Thyroid gland (tissue), 4 donors: ENCODE results near the gene WDR36.

Source experiments
- POLR2A ChIP-seq, 2 donors: fragments of 450-650 bp; IDR thresholded peaks; one replicate each; pipeline ENCODE4 v1.6.1; 2017; ENCODE audit warnings: antibody characterized with exemption in 2 of 2, mild to moderate bottlenecking in 2 of 2, moderate library complexity in 1 of 2
- TF ChIP-seq, protein P1 (sequence below), 6 experiments: fragments of 200-600 bp in 3 of 6; fragments of 450-650 bp in 3 of 6; sonication (generic) in 3 of 6; IDR thresholded peaks; one replicate each; pipeline ENCODE4 v1.5.1; 2016 to 2019; ENCODE audit warnings: antibody characterized with exemption in 6 of 6, mild to moderate bottlenecking in 2 of 6, inconsistent platforms in 1 of 6, moderate library complexity in 1 of 6

DNA sequence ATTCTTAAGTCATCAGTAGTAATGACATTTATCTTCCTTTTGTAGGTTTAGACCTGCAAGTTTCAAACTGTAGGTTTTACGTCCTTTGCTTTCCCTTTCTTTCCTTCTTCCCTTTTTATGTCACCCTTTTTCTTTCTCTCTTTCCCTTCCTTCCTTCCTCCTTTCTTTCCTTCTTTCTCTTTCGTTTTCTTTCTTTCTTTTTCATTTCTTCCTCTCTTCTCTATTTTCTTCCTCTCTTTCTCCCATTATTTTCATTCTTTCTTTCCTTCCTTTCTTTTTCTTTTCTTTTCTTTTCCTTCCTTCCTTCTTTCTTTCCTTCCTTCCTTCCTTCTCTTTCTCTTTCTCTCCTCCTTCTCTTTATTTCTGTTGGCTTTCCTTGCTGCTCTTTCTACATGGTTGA, 59.9 kb downstream of the WDR36 start:
- TF ChIP-seq, protein P1, sequence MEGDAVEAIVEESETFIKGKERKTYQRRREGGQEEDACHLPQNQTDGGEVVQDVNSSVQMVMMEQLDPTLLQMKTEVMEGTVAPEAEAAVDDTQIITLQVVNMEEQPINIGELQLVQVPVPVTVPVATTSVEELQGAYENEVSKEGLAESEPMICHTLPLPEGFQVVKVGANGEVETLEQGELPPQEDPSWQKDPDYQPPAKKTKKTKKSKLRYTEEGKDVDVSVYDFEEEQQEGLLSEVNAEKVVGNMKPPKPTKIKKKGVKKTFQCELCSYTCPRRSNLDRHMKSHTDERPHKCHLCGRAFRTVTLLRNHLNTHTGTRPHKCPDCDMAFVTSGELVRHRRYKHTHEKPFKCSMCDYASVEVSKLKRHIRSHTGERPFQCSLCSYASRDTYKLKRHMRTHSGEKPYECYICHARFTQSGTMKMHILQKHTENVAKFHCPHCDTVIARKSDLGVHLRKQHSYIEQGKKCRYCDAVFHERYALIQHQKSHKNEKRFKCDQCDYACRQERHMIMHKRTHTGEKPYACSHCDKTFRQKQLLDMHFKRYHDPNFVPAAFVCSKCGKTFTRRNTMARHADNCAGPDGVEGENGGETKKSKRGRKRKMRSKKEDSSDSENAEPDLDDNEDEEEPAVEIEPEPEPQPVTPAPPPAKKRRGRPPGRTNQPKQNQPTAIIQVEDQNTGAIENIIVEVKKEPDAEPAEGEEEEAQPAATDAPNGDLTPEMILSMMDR (IDR thresholded peaks at IDR 0.05) = no peak
- TF ChIP-seq POLR2A (IDR thresholded peaks at IDR 0.05) = no peak
